Measurements from ENCODE around the gene LENG8. TPM values are rescaled to one million over a fixed set of nuclear protein-coding genes. Genes with fewer than 3 reads are reported as not detected.
A peak's percentile ranks its signal among the peaks of the same experiment; 100 is the strongest.

The LENG8 gene
- total and polyA plus RNA-seq, 2 of the 13 experiments (the other 11 are each of a cell fraction or from before 2014, with no cell fraction given): 14.3 to 41.9 TPM

GRCh38 chr19:54448774-54449700 lies at the start of gene LENG8 (continued):
- TF ChIP-seq ZNF18 (CRISPR knock-in tag; IDR thresholded peaks at IDR 0.05; ENCODE audit: insufficient replicate concordance): peak; percentile 66
- TF ChIP-seq ZIK1 (CRISPR knock-in tag; IDR thresholded peaks at IDR 0.05; ENCODE audit: borderline replicate concordance, low read depth): peak; percentile 86
- peak; percentile 37; the same call in 1 of the 2 replicates for TF ChIP-seq NR0B2 (CRISPR knock-in tag; IDR thresholded peaks at IDR 0.05)
- TF ChIP-seq ZNF570 (CRISPR knock-in tag; IDR thresholded peaks at IDR 0.05; ENCODE audit: borderline replicate concordance): peak; percentile 68
- peak; percentile 57; the same call in 1 of the 2 replicates for TF ChIP-seq THAP9 (CRISPR knock-in tag; IDR thresholded peaks at IDR 0.05; ENCODE audit: borderline replicate concordance)
- no peak for TF ChIP-seq FOSL1 (CRISPR knock-in tag; IDR thresholded peaks at IDR 0.05; ENCODE audit: borderline replicate concordance)
- peak; percentile 96 for TF ChIP-seq SALL1 (CRISPR knock-in tag; IDR thresholded peaks at IDR 0.05)
- TF ChIP-seq TRAFD1 (CRISPR knock-in tag; IDR thresholded peaks at IDR 0.05; ENCODE audit: borderline replicate concordance): 0 out of 2 replicates have a peak, but pooled peaks have one; percentile 39
- TF ChIP-seq ZBTB44 (CRISPR knock-in tag; IDR thresholded peaks at IDR 0.05): peak; percentile 35; the same call in 1 of the 2 replicates
- TF ChIP-seq ZSCAN9 (CRISPR knock-in tag; IDR thresholded peaks at IDR 0.05; ENCODE audit: borderline replicate concordance): peak; percentile 72
- TF ChIP-seq HNF4G (IDR thresholded peaks at IDR 0.05; ENCODE audit: borderline replicate concordance, low read depth, low read length): no peak
- TF ChIP-seq HNF4G (CRISPR knock-in tag; IDR thresholded peaks at IDR 0.05; ENCODE audit: borderline replicate concordance, low read depth): peak; percentile 75; the same call in 1 of the 2 replicates
- no peak for TF ChIP-seq ETV6 (CRISPR knock-in tag; conservative IDR thresholded peaks at IDR 0.05)
- peak; percentile 97 for TF ChIP-seq ZNF883 (CRISPR knock-in tag; IDR thresholded peaks at IDR 0.05; ENCODE audit: not compliant biosample characterization)
- peak; percentile 82 for TF ChIP-seq DR1 (CRISPR knock-in tag; IDR thresholded peaks at IDR 0.05)
- peak; percentile 86 for TF ChIP-seq ZNF317 (CRISPR knock-in tag; IDR thresholded peaks at IDR 0.05)
- no peak for TF ChIP-seq ZFP36 (IDR thresholded peaks at IDR 0.05; ENCODE audit: borderline replicate concordance, low read depth, low read length, partially characterized antibody)
- peak in 1 of 2 experiments; percentile 79; a peak in 2 of 4 replicates for TF ChIP-seq KLF16 (CRISPR knock-in tag; IDR thresholded peaks at IDR 0.05)

Data from HepG2 (cell line).